HG03108 (cell line): ENCODE data around the gene EFCAB8.
A peak's percentile ranks its signal among the peaks of the same experiment; 100 is the strongest.

ENCODE experiments used
- ATAC-seq: cut with Tn5 transposase; IDR thresholded peaks from one replicate; pipeline ENCODE4 v1.9.1; 2021; ENCODE audit warnings: moderate library complexity; ENCODE audit not compliant: unreplicated experiment

EFCAB8 gene, protein sequence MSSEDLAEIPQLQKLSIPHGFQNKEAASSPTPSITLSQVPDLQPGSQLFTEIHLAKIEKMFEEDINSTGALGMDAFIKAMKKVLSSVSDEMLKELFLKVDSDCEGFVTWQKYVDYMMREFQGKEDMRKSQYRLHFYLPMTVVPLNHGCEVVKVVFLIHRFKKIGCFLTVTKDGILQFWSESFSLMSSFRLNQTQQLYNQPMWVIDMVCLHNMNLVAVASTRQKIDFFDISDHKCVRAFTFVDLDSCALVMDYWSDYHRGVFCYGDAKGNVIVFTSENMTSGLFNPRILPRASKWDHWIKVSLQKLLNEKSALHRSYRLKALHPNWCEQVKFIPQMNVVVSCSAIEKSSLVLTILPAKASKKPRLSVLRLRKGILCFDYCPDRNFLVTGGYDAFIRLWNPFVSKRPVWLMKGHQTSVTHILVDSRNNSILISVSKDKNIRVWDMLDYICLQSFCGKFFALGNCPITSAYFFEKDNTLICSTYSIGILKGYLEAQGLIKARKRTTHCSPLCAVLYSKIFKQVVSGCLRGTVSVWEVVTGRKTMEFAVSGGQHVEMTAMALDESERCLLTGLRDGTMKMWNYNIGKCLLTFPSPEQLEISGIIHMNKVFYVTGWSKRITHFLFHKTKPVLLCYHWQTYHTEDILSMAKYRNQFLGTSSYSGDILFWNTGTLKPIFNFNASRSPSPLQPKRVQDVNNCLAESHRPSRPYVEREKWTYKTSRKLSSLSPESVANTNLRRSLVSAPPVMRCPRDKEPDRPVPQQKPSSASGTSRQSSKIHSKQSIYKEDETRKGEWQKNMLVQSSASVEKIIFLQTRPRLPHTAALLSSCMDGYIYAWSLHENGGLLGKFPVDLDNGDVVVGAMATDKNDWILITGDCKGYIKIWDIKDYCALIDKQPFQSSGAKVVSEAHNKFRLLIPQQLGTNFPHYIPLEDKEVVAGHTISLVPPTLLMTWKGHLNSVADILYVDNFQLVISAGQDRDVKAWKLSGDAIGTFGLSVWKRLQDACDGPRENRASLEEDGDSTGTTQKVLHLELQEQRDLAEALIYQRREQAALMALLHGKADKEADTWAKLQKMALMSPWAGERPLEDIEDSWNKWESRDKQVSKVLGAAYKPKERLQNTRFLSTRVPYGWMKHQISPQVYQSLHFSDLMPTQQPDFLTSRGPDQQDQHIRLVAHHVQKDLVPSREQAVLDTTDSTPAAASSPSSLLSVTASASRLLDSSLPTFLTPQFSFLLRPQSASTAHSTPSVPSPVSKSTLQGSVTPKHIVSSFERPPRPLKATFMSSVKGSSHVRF

DNA sequence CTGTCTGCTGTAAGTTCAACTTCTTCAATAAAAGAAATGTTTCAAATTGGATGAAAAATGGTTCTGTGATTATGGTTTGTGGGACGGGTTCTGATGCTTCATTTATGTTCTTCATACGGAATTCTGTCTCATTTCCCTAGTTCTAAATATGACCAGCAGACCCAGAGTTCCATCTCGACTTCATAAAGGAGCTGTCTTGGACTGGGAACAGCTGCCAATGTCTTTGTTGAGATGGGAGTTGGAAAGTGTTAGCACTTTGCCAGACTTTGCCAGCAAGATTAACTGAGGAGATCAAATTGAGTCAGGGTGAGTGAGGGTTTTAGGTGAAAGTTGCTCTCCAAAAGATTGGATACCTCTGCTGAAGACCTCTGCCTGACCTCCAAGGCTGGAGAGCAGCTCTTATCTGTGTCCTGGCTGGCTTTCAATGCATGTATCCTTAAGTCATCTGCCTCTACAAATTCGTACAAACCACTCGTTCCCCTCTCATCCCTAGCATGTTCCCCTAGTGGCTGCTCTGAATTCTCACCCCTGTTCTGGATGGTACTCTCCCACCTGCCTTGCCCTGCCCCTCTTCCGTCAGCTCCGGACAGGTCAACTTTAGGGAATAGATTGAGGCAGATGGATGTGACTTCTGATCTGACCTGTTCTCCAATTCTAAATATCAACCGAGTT is at the start of gene EFCAB8:
Gene EFCAB8, plus strand, starts transcription at position 223 of the 672 bp plus-strand sequence. CDS start 4,870 bp downstream, outside the sequence.
- ATAC-seq, result no peak

DNA sequence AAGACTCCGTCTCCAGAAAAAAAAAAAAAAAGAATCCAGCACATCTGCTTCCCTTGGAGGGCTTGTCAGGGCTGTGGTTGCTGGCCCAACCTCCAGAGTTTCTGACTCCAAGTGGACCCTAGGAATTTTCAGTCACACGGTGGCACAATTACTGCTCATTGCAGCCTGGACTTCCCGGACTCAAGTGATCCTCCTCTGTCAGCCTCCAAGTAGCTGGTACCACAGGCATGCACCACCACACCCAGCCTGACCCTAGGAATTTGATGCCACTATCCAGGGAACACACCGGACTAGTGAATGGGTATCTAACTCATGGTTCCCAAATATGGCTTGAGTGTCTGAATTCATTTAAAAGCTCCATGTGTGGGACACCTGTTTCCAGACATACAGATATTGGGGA is 48.8 kb upstream of the EFCAB8 start:
- no peak for ATAC-seq

DNA sequence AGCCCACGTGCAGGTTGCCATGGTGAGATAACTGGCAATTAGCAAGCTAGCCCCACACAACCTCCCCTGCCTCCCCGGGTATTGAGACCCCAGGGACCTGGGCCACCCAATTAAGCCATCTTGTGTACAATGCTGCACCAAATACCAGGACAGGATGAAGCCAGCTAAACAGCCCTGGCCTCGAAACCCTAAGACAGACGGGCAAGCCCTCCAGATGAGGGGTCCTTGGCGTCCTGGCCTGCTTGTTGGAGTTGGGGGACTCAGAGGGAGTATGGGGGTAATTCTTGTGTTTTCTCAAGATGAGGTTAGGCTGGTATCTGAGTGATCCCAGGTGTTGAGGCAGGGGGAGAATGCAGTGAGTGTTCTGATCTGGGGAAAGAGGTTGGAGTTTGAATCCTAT is 47.8 kb upstream of the EFCAB8 start:
- ATAC-seq, result no peak

DNA sequence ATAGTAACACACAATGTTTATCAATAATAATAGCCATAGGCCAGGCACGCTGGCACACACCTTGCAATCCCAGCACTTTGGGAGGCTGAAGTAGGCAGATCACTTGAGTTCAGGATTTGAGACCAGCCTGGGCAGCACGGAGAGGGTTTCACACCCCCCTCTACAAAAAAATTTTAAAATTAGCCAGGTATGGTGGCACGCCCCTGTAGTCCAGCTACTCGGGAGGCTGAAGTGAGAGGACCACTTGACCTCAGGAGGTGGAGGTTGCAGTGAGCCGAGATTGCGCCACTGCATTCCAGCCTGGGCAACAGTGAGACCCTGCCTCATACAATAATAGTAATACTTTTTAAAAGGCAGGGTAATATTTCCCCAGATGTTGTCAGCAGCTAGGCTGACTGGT is 46.8 kb upstream of the EFCAB8 start:
- no peak for ATAC-seq

DNA sequence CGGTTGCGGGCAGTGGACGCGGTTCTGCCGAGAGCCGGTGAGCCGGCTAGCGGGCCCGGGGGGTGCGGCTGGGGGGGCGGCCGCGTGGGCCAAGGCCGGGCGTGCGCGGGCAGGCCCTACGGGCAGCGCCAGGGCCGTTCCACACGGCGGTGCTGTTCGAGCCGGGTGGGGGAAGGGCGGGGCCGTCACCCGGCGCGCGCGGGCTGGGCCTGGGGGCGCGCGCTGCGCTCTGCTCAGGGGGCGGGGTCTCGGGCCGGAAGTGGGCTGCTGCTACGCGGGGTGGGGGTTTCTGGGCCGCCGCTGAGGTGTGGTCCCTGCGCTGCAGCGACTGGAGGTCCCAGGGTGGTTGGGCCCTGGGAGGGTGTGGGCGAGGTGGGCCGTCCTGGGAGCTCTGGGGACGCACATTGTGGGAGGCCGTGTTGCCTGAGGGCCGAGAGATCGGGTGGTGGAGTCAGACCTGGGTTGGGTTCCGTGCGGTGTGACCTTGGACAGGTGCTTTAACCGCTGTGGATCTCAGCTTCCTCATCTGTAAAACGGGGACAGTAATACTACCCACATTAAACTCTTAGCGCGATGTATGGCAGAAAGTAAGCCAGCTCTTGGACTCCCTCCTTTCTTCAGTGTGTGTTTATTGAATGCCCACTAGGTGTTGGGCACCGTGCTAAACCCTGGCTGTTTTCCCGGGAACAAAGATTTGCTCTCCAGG is 38.6 kb upstream of the EFCAB8 start:
- peak; percentile 39 for ATAC-seq

DNA sequence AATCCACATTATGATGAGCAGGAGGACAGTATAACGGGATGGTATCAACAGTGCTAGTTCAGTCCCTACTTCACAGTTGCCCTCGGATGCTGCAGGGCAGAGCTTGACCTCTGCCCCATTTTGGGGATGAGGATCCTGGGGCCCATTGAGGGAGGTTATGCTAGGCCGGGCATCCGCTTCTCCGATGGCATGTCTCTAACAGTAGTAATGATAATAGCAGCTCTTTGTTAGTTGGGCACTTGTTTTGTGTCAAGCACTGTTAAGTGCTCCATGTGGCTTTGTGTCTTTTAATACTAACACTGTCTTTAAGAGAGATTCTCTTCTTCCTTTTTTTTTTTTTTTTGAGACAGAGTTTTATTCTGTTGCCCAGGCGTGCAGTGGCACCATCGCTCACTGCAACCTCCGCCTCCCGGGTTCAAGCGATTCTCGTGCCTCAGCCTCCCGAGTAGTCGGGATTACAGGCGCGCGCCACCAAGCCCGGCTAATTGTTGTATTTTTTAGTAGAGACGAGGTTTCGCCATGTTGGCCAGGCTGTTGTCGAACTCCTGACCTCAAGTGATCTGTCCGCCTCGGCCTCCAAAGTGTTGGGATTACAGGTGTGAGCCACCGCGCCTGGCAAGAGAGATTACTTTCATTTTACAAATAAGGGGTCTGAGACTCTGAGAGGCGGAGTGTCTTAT is 37.9 kb upstream of the EFCAB8 start:
- no peak for ATAC-seq

DNA sequence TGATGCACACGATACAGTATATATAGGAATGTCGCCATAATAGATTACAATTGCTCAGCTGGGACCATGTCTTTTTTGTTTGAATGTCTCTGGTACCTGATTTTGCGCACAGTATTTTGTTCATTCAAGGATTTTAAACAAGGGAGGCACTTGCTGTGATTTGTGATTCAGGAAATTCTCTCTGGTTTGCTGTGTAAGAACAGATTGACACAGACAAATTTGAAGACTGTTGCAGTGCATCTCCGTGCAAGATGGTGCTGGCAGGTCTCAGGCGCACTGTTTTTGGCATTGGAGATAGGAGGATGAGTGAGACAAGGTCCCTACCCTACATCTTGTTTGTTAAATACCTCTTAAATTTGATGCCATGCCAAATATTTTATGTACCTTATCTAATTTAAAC is 36.5 kb upstream of the EFCAB8 start:
- no peak for ATAC-seq

DNA sequence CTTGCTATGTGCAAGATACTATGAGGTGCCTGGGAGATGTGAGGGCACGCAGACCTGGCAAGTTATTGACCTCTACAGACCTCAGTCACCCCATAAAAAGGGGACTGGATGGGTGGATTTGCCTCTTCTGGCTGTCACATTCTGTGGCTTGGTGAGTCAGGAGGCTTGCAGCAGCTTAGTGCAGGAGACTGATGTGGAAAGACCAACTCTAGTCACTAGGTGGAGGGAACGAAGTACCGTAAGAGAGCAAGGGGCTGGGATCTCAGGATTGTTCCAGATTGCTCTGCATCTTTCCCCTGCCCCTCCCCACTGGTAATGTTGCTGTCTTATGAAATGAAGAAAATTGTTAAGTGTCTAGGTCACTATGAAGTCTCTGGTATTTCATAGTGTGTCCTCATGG is 35.6 kb upstream of the EFCAB8 start:
- no peak for ATAC-seq

DNA sequence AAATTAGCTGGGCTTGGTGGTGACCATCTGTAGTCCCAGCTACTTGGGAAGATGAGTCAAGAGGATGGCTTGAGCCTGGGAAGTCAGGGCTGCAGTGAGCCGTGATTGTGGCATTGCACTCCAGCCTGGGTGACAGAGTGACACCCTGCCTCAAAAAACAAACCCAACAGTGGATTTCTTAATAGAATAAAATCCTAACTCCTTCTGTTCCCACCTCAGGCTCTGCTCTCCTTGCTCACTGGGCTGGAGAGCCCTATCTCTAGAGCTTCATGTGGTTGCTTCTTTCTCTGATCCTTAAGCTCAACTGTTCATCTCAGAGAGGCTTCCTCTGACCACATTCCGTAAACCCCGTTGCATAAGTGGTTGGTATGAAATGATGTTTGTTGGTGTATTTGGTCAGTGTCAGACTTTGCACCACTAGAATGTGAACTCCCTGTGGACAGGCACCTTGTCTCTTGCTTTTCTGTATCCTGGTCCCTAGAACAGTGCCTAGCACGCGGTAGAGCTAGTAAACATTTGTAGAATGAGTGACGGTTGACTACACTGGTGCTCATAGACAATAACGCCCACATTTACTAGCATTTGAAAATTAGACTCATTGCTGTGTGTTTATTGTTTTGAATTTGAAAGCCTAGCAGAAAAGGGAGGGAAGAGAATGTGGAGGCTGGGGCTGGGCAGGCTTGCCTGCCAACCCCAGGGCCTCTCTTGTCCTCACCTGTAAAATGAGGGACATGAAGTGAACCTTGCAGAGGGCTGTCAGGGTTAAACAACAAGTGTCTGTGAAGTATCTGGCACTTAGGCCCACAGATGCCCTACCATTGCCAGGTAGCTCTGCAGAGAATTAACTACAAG is 34.8 kb upstream of the EFCAB8 start:
- ATAC-seq, result no peak

DNA sequence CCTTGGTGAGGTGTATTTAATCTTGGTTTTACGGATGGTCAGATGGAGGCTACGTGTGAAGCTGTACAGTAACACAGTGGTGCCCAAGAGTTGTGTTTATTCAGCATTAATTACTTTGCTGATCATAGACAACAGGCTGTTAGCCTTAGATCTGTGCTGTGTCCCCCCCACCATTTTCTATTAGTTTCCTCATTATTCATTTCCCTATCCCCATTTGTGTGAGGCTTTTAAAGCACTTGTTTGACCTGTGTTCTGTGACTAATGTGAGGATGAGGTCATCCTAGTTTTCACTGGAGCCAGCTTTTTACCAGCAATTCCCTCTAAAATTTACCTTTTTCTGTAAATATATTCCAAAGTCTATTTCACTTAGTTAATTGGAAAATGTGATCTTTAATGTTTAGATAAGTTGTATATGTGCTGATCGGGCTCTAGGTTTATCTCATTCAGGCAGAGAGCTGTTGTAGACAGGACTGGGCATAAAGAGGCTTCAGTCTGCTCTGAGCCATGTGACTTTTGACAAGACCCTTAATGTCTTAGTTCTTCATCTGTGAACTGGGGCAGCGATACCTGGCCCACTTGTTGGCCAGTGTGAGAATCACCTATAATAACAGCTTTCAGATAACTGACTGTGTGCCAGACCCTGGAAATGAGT is 30.6 kb upstream of the EFCAB8 start:
- no peak for ATAC-seq

DNA sequence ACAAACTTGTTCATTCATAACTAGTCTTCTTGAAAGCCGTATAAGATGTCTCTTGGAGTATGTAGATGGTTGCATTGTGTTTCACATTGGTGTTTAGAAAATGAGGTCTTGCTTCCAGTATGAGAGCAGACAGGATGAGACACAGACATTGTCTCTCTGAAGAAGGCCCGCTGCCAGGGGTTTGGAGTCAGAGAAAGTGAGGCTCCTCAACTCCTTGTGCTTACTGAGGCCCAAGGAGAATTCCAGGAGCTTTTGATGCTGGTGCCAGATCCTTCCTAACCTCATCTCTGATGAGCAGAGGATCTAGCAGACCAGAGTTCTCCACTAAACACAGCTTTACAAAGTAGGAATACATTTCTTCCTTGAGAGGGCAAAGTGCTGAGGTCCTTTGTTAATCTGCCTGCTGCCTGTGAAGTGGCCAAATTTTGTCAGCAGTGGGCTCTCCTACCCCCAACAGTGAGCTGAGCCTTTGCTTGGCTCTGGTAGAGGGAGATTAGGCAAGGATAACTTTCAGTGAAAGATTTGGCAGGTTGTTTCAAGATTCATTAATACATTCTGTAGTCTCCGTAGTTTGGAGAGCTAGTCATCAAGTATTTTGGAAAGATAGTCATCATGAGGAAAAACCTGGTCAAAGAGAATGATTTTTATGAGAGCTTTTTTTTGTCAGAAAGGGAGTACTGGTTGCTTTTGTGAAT is 29.3 kb upstream of the EFCAB8 start:
- ATAC-seq, result no peak

DNA sequence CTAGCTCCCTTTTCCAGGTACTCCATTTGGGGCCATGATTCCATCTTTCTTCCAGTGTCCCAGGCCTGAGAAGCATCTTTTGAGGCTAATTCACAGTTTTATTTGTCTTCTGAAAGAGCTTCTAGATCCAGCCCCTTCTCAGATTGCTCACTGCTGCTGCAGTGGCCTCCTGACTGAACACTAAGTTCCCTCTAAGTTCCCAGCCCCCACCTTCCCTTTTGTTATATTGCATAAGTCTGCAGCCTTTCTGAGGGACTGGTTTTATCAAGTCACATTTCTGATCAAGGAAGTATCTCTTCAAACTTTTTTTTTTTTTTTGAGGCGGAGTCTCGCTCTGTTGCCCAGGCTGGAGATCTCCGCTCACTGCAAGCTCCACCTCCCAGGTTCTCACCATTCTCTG is 28.3 kb upstream of the EFCAB8 start:
- no peak for ATAC-seq

DNA sequence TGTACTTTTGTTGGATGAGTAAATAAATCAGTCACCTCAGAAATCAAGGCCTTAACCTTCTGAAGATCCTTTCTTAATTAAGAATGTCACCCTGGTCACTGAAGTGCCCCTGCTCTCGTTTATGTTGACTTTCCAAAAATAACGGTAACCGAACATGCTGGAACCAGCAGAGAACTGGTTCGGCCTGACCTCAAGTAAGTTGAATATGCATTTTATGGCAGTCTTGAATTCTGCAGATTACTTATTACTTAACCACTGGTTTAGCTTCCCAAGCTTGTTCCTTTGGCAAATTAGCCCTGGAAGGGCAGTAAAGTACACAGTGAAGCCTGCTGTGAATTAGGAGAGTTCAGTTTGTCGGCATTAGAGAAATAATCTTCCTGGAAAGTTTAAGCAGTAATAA is 26.7 kb upstream of the EFCAB8 start:
- ATAC-seq, result no peak

DNA sequence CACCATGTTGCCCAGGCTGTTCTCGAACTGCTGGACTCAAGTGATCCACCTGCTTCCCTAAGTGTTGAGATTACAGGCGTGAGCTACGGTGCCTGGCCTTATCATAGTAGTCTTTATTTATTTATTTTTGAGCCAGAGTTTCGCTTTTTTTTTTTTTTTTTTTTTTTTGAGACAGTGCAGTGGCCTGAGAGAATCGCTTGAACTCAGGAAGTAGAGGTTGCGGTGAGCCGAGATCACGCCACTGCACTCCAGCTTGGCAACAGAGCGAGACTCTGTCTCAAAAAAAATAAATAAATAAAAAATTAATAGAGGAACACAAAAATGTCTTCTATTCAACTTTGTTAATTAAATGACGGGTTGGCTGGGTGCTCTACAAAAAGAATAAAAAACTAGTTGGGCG is 26.1 kb upstream of the EFCAB8 start:
- ATAC-seq, result no peak

DNA sequence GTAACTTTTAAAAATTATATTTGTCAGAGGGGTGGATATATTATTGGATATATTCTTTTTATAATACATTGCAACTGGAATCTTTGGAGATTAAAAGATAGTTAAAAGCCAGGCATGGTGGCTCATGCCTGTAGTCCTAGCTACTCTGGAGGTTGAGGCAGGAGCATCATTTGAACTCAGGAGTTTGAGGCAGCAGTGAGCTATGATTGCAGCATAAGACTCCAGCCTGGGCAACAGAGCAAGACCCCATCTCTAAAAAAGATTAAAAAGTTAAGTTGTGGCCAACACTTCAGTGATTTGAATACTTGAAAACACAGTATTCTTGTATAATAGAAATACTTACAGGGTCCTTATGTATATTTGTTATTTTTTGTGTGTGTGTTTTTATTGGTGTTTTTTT is 23.8 kb upstream of the EFCAB8 start:
- ATAC-seq, result no peak

DNA sequence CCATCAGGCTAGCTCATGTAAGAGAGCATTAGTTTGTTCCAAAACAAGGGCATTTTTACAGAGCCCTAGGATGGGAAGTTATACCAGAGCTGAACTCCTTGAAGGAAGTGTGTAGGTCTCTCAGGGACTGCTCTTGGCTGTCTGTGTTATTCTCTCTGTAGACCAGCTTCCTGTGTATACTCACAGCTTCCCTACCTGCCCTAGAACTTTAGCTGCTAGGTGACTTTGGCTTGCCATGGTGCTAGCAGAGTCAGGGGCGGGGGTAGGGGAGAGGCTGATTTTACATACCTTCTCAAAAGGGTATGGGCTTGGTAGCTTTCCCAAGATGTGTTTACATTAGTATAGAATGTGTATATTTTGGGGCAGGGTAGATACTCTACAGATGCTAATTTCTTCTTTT is 21.6 kb upstream of the EFCAB8 start:
- no peak for ATAC-seq

DNA sequence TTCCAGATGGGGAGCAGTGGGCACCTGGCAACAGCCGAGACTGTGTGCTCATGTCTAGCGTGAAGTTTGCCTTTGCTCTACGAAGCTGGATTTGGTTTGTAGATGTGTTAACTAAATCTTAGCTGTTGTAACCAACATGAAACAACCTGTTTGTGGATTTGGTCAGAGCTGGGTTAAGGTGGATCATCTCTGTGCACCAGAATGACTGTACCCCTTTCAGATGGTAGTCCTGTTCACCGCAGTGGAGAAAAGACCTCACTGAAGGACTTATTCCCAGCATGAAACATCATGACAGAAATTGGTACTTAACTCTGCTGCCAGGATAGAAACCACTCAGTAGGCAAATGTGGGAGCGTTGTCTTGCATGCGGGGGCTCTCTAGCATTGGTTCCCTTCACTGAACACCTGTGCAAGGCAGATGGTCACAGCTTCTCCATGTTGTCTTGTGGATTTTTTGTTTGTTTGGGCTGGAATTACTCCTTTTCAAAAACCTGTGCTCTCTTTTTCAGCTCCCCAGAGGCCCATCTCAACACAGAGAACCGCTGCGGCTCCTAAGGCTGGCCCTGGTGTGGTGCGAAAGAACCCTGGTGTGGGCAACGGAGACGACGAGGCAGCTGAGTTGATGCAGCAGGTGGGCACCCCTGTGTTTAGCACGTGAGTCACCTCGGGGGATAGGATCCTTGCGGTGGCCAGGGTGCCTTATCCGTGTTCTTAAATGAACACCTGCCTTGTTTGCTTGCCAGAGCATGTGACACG is 19.3 kb upstream of the EFCAB8 start:
- ATAC-seq, result no peak
